ENCODE measurements around the gene BCAS1. TPM values are rescaled to one million over a fixed set of nuclear protein-coding genes. Genes with fewer than 3 reads are reported as not detected.

The BCAS1 gene
- total RNA-seq, 1 donor from 2014 or later = 0.81 TPM

GRCh38 chr20:53966774-53967398, 103.5 kb downstream of the BCAS1 start:
- no peaks in the 10 kb centered on the region for H3K4me1 Mint-ChIP-seq (ENCODE audit: low read depth)
- H3K9me3 Mint-ChIP-seq (ENCODE audit: low read depth) = no peaks in the 10 kb centered on the region
- H3K27ac Mint-ChIP-seq = no peak overlapping the region
- DNase-seq (ENCODE audit: low spot score, unreplicated experiment) = no peak
- no peaks in the 10 kb centered on the region for H3K27me3 Mint-ChIP-seq
- H3K4me3 Mint-ChIP-seq (ENCODE audit: low read depth) = no peak overlapping the region
- no peaks in the 10 kb centered on the region for H3K36me3 Mint-ChIP-seq (ENCODE audit: insufficient read depth)
- TF ChIP-seq CTCF (IDR thresholded peaks at IDR 0.05; ENCODE audit: unreplicated experiment) = no peak

- H3K9me3 Mint-ChIP-seq (ENCODE audit: low read depth) = no peaks in the 10 kb centered on the region
- H3K4me1 Mint-ChIP-seq (ENCODE audit: low read depth) = no peaks in the 10 kb centered on the region
- DNase-seq (ENCODE audit: low spot score, unreplicated experiment) = no peak
- H3K36me3 Mint-ChIP-seq (ENCODE audit: insufficient read depth) = no peaks in the 10 kb centered on the region
- no peak overlapping the region for H3K4me3 Mint-ChIP-seq (ENCODE audit: low read depth)
- no peak for TF ChIP-seq CTCF (IDR thresholded peaks at IDR 0.05; ENCODE audit: unreplicated experiment)
- peaks cover 5% of the 10 kb centered on the region for H3K27me3 Mint-ChIP-seq
- no peak overlapping the region for H3K27ac Mint-ChIP-seq
Observed at GRCh38 chr20:53964501-53965253, 105.7 kb downstream of the BCAS1 start.

- no peak for DNase-seq (ENCODE audit: low spot score, unreplicated experiment)
- no peak for TF ChIP-seq CTCF (IDR thresholded peaks at IDR 0.05; ENCODE audit: unreplicated experiment)
- no peak overlapping the region for H3K4me3 Mint-ChIP-seq (ENCODE audit: low read depth)
- H3K27ac Mint-ChIP-seq = no peak overlapping the region
- no peaks in the 10 kb centered on the region for H3K4me1 Mint-ChIP-seq (ENCODE audit: low read depth)
- no peaks in the 10 kb centered on the region for H3K36me3 Mint-ChIP-seq (ENCODE audit: insufficient read depth)
- no peaks in the 10 kb centered on the region for H3K9me3 Mint-ChIP-seq (ENCODE audit: low read depth)
- peaks cover 5% of the 10 kb centered on the region for H3K27me3 Mint-ChIP-seq
Observed at GRCh38 chr20:53964067-53964466, 106.3 kb downstream of the BCAS1 start.

GRCh38 chr20:53963635-53964034, 106.8 kb downstream of the BCAS1 start:
- Mint-ChIP-seq H3K4me1 (ENCODE audit: low read depth) (no peaks in the 10 kb centered on the region), H3K36me3 (ENCODE audit: insufficient read depth) (no peaks in the 10 kb centered on the region), H3K9me3 (ENCODE audit: low read depth) (no peaks in the 10 kb centered on the region), H3K4me3 (ENCODE audit: low read depth) (no peak overlapping the region), H3K27me3 (peaks cover 5% of the 10 kb centered on the region), H3K27ac (no peak overlapping the region)
- DNase-seq (ENCODE audit: low spot score, unreplicated experiment) = no peak
- TF ChIP-seq CTCF (IDR thresholded peaks at IDR 0.05; ENCODE audit: unreplicated experiment) = no peak

GRCh38 chr20:53962388-53962787, 108.0 kb downstream of the BCAS1 start:
- no peak for DNase-seq (ENCODE audit: low spot score, unreplicated experiment)
- Mint-ChIP-seq H3K27ac (no peak overlapping the region), H3K4me1 (ENCODE audit: low read depth) (no peaks in the 10 kb centered on the region), H3K27me3 (peaks cover 5% of the 10 kb centered on the region), H3K9me3 (ENCODE audit: low read depth) (no peaks in the 10 kb centered on the region), H3K4me3 (ENCODE audit: low read depth) (no peak overlapping the region), H3K36me3 (ENCODE audit: insufficient read depth) (no peaks in the 10 kb centered on the region)
- TF ChIP-seq CTCF (IDR thresholded peaks at IDR 0.05; ENCODE audit: unreplicated experiment) = no peak
